ENCODE data around the gene SENP3.

GRCh38 chr17:7575959-7576358 is 14.2 kb downstream of the SENP3 start:
- no peak for TF ChIP-seq CTCF (IDR thresholded peaks at IDR 0.05; ENCODE audit: low read length)
- no peak for TF ChIP-seq EZH2phosphoT487 (IDR thresholded peaks at IDR 0.05; ENCODE audit: low read length)
